Adrenal gland (tissue), 5 donors: ENCODE data around the gene SEC11A.

ENCODE experiments used
- POLR2A ChIP-seq, 2 donors: fragments of 450-650 bp; IDR thresholded peaks; one replicate each; pipeline ENCODE4 v1.6.1; 2017; ENCODE audit warnings: antibody characterized with exemption in 2 of 2, mild to moderate bottlenecking in 2 of 2, moderate library complexity in 1 of 2
- TF ChIP-seq, protein P1 (sequence below), 6 experiments: fragments of 450-650 bp in 4 of 6; fragments of 200-600 bp in 2 of 6; sonication (generic) in 1 of 6; IDR thresholded peaks; 1 replicate in 5 of 6; 2 replicates in 1 of 6; pipeline versions ENCODE4 v1.5.1 to v1.8.0; 2016 to 2021; ENCODE audit warnings: antibody characterized with exemption in 6 of 6, mild to moderate bottlenecking in 2 of 6, moderate library complexity in 1 of 6
- donor health status: DM: no; HTN: no; CAD: no.

DNA sequence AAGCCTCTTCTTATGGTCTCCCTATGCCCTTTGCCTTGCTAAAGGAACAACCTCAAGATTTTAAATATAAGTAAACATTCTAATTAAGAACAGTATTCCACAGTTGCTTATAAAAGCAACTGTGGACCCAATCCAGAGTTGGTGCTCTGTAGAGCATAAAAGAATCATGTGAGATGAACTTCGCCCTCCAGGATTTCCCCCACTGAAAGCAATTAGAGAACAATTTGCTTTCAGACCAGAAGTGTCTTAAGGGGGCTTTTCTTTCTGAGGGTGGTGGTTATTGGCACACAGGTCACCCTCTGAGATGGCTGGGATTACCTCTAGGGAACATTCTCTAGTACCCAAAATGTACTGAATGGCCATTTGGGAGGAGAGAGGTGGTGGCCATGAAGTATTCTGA is 43.1 kb upstream of the SEC11A start:
- TF ChIP-seq POLR2A (IDR thresholded peaks at IDR 0.05), result no peak
- TF ChIP-seq, protein P1, sequence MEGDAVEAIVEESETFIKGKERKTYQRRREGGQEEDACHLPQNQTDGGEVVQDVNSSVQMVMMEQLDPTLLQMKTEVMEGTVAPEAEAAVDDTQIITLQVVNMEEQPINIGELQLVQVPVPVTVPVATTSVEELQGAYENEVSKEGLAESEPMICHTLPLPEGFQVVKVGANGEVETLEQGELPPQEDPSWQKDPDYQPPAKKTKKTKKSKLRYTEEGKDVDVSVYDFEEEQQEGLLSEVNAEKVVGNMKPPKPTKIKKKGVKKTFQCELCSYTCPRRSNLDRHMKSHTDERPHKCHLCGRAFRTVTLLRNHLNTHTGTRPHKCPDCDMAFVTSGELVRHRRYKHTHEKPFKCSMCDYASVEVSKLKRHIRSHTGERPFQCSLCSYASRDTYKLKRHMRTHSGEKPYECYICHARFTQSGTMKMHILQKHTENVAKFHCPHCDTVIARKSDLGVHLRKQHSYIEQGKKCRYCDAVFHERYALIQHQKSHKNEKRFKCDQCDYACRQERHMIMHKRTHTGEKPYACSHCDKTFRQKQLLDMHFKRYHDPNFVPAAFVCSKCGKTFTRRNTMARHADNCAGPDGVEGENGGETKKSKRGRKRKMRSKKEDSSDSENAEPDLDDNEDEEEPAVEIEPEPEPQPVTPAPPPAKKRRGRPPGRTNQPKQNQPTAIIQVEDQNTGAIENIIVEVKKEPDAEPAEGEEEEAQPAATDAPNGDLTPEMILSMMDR (IDR thresholded peaks at IDR 0.05), result no peak
